ENCODE measurements around the gene AMBP.
"Not testable (repeated sequence)": the region's sequence is repeated elsewhere in the genome, so short reads cannot be mapped to it uniquely, and the experiment has no call there.

The AMBP gene

DNA sequence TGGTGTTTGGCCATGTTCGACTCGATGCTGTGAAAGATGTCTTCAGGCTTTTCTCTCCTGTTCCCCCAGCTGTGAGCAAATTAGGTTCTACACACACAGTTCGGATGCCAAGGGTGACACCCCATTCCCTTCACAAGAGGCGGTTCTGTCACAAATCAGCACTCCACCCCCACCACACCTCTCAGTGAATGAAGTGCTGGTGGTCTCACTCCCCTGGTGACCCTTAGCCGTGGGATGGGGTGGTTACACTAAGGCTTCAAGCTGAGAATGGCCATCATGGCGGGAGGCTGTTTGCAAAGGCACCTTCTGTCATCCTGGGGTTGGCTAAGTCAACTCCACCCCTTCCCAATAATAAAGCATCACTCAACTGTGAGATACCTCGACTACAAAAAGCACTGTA, 26.4 kb downstream of the AMBP start:
- H3K4me3 ChIP-seq (ENCODE audit: low read depth in 1 of 2, low read length in 2 of 2): no peak overlapping the region
- no peak overlapping the region for H3K9ac ChIP-seq (ENCODE audit: low read length)
- H3K36me3 ChIP-seq (ENCODE audit: insufficient read depth, low read length): peaks cover 13% of the 10 kb centered on the region
- H3K9me3 ChIP-seq (ENCODE audit: low read length): no peaks in the 10 kb centered on the region
- no peak overlapping the region for H3K27ac ChIP-seq (ENCODE audit: low read depth, low read length)
- H3K4me1 ChIP-seq (ENCODE audit: insufficient read depth, low read length): no peaks in the 10 kb centered on the region
- no peaks in the 10 kb centered on the region for H3K27me3 ChIP-seq (ENCODE audit: control insufficient read depth in 1 of 2, insufficient read depth in 2 of 2, low read length in 2 of 2)

DNA sequence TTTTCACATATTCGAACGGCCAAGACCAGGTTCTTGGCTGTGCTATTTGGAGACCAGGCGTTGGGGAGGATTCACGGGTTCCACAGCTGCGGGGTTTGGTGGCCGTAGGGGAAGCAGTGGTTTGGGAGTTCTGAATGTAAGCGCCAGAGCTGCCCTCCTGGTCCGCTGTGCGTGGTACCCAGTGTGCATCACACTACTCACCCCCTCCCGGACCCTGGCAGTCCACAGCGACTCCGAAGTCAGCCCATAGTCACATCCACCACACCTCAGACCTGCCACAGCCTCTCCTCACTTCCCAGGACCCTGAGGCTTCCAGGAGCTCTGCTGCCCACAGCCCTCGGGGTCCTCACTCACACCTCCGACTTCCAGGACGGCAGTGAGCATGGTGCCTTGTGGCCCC, 26.8 kb downstream of the AMBP start:
- Histone ChIP-seq H3K27me3 (ENCODE audit: control insufficient read depth in 1 of 2, insufficient read depth in 2 of 2, low read length in 2 of 2) (no peaks in the 10 kb centered on the region), H3K9ac (ENCODE audit: low read length) (no peak overlapping the region), H3K4me1 (ENCODE audit: insufficient read depth, low read length) (no peaks in the 10 kb centered on the region), H3K9me3 (ENCODE audit: low read length) (no peaks in the 10 kb centered on the region), H3K4me3 (ENCODE audit: low read depth in 1 of 2, low read length in 2 of 2) (no peak overlapping the region), H3K27ac (ENCODE audit: low read depth, low read length) (no peak overlapping the region), H3K36me3 (ENCODE audit: insufficient read depth, low read length) (peaks cover 13% of the 10 kb centered on the region)

- Histone ChIP-seq H3K36me3 (ENCODE audit: insufficient read depth, low read length) (peaks cover 13% of the 10 kb centered on the region), H3K9ac (ENCODE audit: low read length) (no peak overlapping the region), H3K9me3 (ENCODE audit: low read length) (no peaks in the 10 kb centered on the region), H3K27ac (ENCODE audit: low read depth, low read length) (no peak overlapping the region), H3K27me3 (ENCODE audit: control insufficient read depth in 1 of 2, insufficient read depth in 2 of 2, low read length in 2 of 2) (no peaks in the 10 kb centered on the region), H3K4me3 (ENCODE audit: low read depth in 1 of 2, low read length in 2 of 2) (no peak overlapping the region), H3K4me1 (ENCODE audit: insufficient read depth, low read length) (no peaks in the 10 kb centered on the region)
These were observed 27.5 kb downstream of the AMBP start for GRCh38 chr9:114050646-114051045.

DNA sequence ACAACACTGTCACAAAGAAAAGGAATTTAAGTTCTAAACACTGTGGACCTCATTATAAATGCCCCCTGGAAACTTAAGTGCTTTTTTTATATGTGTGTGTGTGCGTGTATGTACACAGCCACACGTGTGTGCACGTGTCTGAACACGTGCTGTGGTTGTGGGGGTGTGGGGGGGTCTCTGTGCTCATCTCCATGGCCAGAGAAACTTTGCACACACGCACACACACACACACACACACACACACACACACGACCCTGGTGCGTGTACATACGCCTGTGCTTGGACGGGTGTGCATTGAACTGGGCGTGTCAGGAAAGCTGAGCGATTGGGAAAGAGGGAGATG, 27.9 kb downstream of the AMBP start:
- Histone ChIP-seq H3K9me3 (ENCODE audit: low read length) (no peaks in the 10 kb centered on the region), H3K4me3 (ENCODE audit: low read depth in 1 of 2, low read length in 2 of 2) (no peak overlapping the region), H3K9ac (ENCODE audit: low read length) (no peak overlapping the region), H3K36me3 (ENCODE audit: insufficient read depth, low read length) (peaks cover 13% of the 10 kb centered on the region), H3K4me1 (ENCODE audit: insufficient read depth, low read length) (no peaks in the 10 kb centered on the region), H3K27me3 (ENCODE audit: control insufficient read depth in 1 of 2, insufficient read depth in 2 of 2, low read length in 2 of 2) (no peaks in the 10 kb centered on the region), H3K27ac (ENCODE audit: low read depth, low read length) (no peak overlapping the region)

- no peaks in the 10 kb centered on the region for H3K27me3 ChIP-seq (ENCODE audit: control insufficient read depth in 1 of 2, insufficient read depth in 2 of 2, low read length in 2 of 2)
- no peak overlapping the region for H3K9ac ChIP-seq (ENCODE audit: low read length)
- no peak overlapping the region for H3K4me3 ChIP-seq (ENCODE audit: low read depth in 1 of 2, low read length in 2 of 2)
- no peak overlapping the region for H3K27ac ChIP-seq (ENCODE audit: low read depth, low read length)
- no peaks in the 10 kb centered on the region for H3K9me3 ChIP-seq (ENCODE audit: low read length)
- peaks cover 13% of the 10 kb centered on the region for H3K36me3 ChIP-seq (ENCODE audit: insufficient read depth, low read length)
- H3K4me1 ChIP-seq (ENCODE audit: insufficient read depth, low read length): no peaks in the 10 kb centered on the region
These were observed 28.5 kb downstream of the AMBP start for GRCh38 chr9:114049441-114050225.

DNA sequence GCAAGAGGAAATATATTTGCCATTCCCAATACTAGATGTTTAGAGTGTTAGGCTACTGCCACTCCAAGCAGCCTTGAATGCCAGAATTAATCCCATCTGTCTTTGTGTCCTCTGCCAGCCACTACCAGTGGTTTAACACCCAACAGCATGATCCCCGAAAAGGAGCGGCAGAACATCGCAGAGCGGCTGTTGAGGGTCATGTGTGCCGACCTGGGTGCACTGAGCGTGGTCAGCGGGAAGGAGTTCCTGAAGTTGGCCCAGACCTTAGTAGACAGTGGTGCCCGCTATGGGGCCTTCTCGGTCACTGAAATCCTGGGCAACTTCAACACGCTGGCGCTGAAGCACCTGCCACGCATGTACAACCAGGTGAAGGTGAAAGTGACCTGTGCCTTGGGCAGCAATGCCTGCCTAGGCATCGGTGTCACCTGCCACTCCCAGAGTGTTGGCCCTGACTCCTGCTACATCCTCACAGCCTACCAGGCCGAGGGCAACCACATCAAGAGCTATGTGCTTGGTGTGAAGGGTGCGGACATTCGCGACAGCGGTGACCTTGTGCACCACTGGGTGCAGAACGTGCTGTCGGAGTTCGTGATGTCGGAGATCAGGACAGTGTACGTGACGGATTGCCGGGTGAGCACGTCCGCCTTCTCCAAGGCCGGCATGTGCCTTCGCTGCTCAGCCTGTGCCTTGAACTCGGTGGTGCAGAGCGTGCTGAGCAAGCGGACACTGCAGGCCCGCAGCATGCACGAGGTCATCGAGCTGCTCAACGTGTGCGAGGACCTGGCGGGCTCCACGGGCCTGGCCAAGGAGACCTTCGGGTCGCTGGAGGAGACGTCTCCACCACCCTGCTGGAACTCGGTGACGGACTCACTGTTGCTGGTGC, 29.3 kb downstream of the AMBP start:
- H3K4me1 ChIP-seq (ENCODE audit: insufficient read depth, low read length): no peaks in the 10 kb centered on the region
- no peak overlapping the region for H3K27ac ChIP-seq (ENCODE audit: low read depth, low read length)
- H3K9me3 ChIP-seq (ENCODE audit: low read length): no peaks in the 10 kb centered on the region
- H3K36me3 ChIP-seq (ENCODE audit: insufficient read depth, low read length): peaks cover 13% of the 10 kb centered on the region
- H3K9ac ChIP-seq (ENCODE audit: low read length): no peak overlapping the region
- H3K4me3 ChIP-seq (ENCODE audit: low read depth in 1 of 2, low read length in 2 of 2): no peak overlapping the region
- H3K27me3 ChIP-seq (ENCODE audit: control insufficient read depth in 1 of 2, insufficient read depth in 2 of 2, low read length in 2 of 2): no peaks in the 10 kb centered on the region

DNA sequence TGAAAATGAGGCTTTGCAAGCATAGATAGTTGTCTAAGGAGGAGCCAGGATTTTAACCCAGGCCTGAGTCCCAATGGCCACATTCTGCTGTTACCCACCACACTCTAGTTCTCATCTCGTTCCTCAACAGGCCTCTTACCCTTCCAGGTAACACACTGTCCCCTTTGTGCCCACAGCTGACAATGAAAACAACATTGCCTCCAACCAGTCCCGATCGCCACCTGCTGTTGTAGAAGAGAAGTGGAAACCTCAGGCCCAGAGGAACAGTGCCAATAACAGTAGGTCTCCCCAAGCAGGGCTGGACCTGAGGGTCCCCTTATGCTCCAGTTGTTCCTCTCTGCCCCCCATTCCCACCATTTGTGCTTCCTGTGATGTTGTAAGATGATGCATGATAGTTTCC, 30.4 kb downstream of the AMBP start:
- H3K27ac ChIP-seq (ENCODE audit: low read depth, low read length): no peak overlapping the region
- peaks cover 13% of the 10 kb centered on the region for H3K36me3 ChIP-seq (ENCODE audit: insufficient read depth, low read length)
- H3K4me1 ChIP-seq (ENCODE audit: insufficient read depth, low read length): no peaks in the 10 kb centered on the region
- H3K4me3 ChIP-seq (ENCODE audit: low read depth in 1 of 2, low read length in 2 of 2): no peak overlapping the region
- H3K27me3 ChIP-seq (ENCODE audit: control insufficient read depth in 1 of 2, insufficient read depth in 2 of 2, low read length in 2 of 2): no peaks in the 10 kb centered on the region
- no peaks in the 10 kb centered on the region for H3K9me3 ChIP-seq (ENCODE audit: low read length)
- no peak overlapping the region for H3K9ac ChIP-seq (ENCODE audit: low read length)

- H3K27ac ChIP-seq (ENCODE audit: low read depth, low read length): no peak overlapping the region
- no peaks in the 10 kb centered on the region for H3K27me3 ChIP-seq (ENCODE audit: control insufficient read depth in 1 of 2, insufficient read depth in 2 of 2, low read length in 2 of 2)
- peaks cover 13% of the 10 kb centered on the region for H3K36me3 ChIP-seq (ENCODE audit: insufficient read depth, low read length)
- no peaks in the 10 kb centered on the region for H3K9me3 ChIP-seq (ENCODE audit: low read length)
- no peaks in the 10 kb centered on the region for H3K4me1 ChIP-seq (ENCODE audit: insufficient read depth, low read length)
- H3K4me3 ChIP-seq (ENCODE audit: low read depth in 1 of 2, low read length in 2 of 2): no peak overlapping the region
- no peak overlapping the region for H3K9ac ChIP-seq (ENCODE audit: low read length)
These were observed 31.2 kb downstream of the AMBP start for GRCh38 chr9:114046875-114047274.

GRCh38 chr9:114046237-114046755, 31.8 kb downstream of the AMBP start:
- no peaks in the 10 kb centered on the region for H3K9me3 ChIP-seq (ENCODE audit: low read length)

DNA sequence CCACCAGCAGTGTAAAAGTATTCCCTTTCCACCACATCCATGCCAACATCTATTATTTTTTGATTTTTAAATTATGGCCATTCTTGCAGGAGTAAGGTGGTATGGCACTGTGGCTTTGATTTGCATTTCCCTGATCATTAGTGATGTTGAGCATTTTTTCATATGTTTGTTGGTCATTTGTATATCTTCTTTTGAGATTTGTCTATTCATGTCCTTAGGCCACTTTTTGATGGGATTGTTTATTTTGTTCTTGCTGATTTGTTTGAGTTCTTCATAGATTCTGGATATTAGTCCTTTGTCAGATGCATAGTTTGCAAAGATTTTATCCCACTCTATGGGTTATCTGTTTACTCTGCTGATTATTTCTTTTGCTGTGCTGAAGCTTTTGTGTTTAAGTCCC, 34.4 kb downstream of the AMBP start:
- H3K27me3 ChIP-seq (ENCODE audit: control insufficient read depth in 1 of 2, insufficient read depth in 2 of 2, low read length in 2 of 2); H3K9ac ChIP-seq (ENCODE audit: low read length); H3K4me3 ChIP-seq (ENCODE audit: low read depth in 1 of 2, low read length in 2 of 2); H3K36me3 ChIP-seq (ENCODE audit: insufficient read depth, low read length); H3K4me1 ChIP-seq (ENCODE audit: insufficient read depth, low read length); H3K27ac ChIP-seq (ENCODE audit: low read depth, low read length); H3K9me3 ChIP-seq (ENCODE audit: low read length): not testable (repeated sequence)

More at GRCh38 chr9:114046237-114046755, 31.8 kb downstream of the AMBP start:
- Histone ChIP-seq H3K4me1 (ENCODE audit: insufficient read depth, low read length) (no peaks in the 10 kb centered on the region), H3K27me3 (ENCODE audit: control insufficient read depth in 1 of 2, insufficient read depth in 2 of 2, low read length in 2 of 2) (no peaks in the 10 kb centered on the region), H3K36me3 (ENCODE audit: insufficient read depth, low read length) (peaks cover 13% of the 10 kb centered on the region), H3K27ac (ENCODE audit: low read depth, low read length) (no peak overlapping the region), H3K4me3 (ENCODE audit: low read depth in 1 of 2, low read length in 2 of 2) (no peak overlapping the region), H3K9ac (ENCODE audit: low read length) (no peak overlapping the region)

GRCh38 chr9:114039484-114039883, 38.6 kb downstream of the AMBP start:
- no peak overlapping the region for H3K9ac ChIP-seq (ENCODE audit: low read length)
- H3K4me1 ChIP-seq (ENCODE audit: insufficient read depth, low read length): no peaks in the 10 kb centered on the region
- H3K4me3 ChIP-seq (ENCODE audit: low read depth in 1 of 2, low read length in 2 of 2): no peak overlapping the region
- peaks cover 12% of the 10 kb centered on the region for H3K36me3 ChIP-seq (ENCODE audit: insufficient read depth, low read length)
- H3K27ac ChIP-seq (ENCODE audit: low read depth, low read length): no peak overlapping the region
- no peaks in the 10 kb centered on the region for H3K27me3 ChIP-seq (ENCODE audit: control insufficient read depth in 1 of 2, insufficient read depth in 2 of 2, low read length in 2 of 2)
- H3K9me3 ChIP-seq (ENCODE audit: low read length): no peaks in the 10 kb centered on the region
